ENCODE results near the gene LRRC8C.

LRRC8C gene

DNA sequence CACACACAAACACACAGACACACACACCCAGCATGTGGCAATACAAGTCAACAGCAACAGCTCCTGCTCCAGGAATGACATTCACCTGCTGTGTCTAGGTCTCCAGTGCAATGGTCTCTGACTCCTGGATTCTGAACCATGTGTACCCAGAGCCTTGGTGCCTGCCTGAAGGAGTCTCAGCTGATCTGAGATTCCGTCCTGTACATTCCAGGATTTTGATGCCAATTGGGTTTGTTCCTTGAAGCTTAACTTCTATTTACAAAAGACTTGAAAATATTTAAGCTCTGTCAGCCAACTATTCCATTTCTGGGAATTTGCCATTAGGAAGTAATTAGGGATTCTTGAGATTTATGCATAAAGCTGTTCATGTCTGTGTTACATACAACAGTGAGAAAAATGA lies 102.6 kb downstream of the LRRC8C start:
- Histone ChIP-seq H3F3A (ENCODE audit: low read depth) (no peaks in the 10 kb centered on the region), H3K4me2 (ENCODE audit: low read depth, low read length, poor library complexity, severe bottlenecking) (no peak overlapping the region), H3K9me2 (replicated peaks; ENCODE audit: low read depth, low read length) (no peaks in the 10 kb centered on the region), H3K9me3 (ENCODE audit: insufficient read depth, low read depth, low read length) (no peaks in the 10 kb centered on the region), H3K36me3 (ENCODE audit: insufficient read depth, low read length) (no peaks in the 10 kb centered on the region), H3K4me1 (ENCODE audit: insufficient read depth, low read length, poor library complexity, severe bottlenecking) (peaks cover 20% of the 10 kb centered on the region), H2AFZ (ENCODE audit: low read length) (no peak overlapping the region), H3K9ac (ENCODE audit: low read depth, low read length, poor library complexity, severe bottlenecking) (no peak overlapping the region), H4K20me1 (ENCODE audit: insufficient read depth, low read length, poor library complexity, severe bottlenecking) (no peaks in the 10 kb centered on the region), H3K79me2 (ENCODE audit: insufficient read depth, low read length) (no peaks in the 10 kb centered on the region), H3K27me3 (ENCODE audit: insufficient read depth, low read length, poor library complexity, severe bottlenecking) (no peaks in the 10 kb centered on the region), H3K4me3 (ENCODE audit: low read length, poor library complexity, severe bottlenecking) (no peak overlapping the region)
- TF ChIP-seq EZH2phosphoT487 (IDR thresholded peaks at IDR 0.05; ENCODE audit: borderline replicate concordance) = no peak
- TF ChIP-seq, protein P1, sequence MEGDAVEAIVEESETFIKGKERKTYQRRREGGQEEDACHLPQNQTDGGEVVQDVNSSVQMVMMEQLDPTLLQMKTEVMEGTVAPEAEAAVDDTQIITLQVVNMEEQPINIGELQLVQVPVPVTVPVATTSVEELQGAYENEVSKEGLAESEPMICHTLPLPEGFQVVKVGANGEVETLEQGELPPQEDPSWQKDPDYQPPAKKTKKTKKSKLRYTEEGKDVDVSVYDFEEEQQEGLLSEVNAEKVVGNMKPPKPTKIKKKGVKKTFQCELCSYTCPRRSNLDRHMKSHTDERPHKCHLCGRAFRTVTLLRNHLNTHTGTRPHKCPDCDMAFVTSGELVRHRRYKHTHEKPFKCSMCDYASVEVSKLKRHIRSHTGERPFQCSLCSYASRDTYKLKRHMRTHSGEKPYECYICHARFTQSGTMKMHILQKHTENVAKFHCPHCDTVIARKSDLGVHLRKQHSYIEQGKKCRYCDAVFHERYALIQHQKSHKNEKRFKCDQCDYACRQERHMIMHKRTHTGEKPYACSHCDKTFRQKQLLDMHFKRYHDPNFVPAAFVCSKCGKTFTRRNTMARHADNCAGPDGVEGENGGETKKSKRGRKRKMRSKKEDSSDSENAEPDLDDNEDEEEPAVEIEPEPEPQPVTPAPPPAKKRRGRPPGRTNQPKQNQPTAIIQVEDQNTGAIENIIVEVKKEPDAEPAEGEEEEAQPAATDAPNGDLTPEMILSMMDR (conservative IDR thresholded peaks at IDR 0.05; ENCODE audit: low read length) = no peak

DNA sequence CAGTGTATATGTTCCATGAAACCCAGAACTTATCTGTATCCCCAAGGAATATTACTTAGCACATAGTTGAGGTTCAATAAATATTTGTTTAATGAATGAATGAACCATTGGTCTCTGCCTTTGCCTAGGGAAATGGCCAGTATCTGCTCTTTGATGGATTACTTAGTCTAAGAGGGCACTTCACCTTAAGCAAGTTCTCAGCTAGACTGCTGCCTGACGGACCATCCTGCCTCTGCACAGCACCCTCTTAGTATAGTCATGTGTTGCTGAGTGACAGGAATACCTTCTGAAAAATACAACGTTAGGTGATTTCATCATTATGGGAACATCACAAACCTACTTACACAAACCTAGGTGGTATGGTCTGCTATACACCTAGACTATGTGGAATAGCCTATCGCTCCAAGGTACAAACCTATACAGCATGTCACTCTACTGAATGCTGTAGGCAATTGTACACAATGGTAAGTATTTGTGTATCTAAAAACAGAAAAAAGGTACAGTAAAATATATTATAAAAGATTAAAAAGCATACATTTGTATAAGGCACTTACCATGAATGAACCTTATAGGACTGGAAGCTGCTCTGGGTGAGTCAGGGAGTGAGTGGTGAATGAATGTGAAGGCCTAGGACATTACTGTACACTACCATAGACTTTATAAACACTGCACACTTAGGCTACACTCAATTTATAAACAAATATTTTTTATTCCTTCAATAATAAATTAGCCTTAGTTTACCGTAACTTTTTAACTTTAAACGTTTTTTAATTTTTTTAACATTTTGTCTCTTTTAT lies 104.2 kb downstream of the LRRC8C start:
- Histone ChIP-seq H3K27me3 (ENCODE audit: insufficient read depth, low read length, poor library complexity, severe bottlenecking) (no peaks in the 10 kb centered on the region), H2AFZ (ENCODE audit: low read length) (no peak overlapping the region), H4K20me1 (ENCODE audit: insufficient read depth, low read length, poor library complexity, severe bottlenecking) (no peaks in the 10 kb centered on the region), H3F3A (ENCODE audit: low read depth) (no peaks in the 10 kb centered on the region), H3K4me2 (ENCODE audit: low read depth, low read length, poor library complexity, severe bottlenecking) (no peak overlapping the region), H3K9ac (ENCODE audit: low read depth, low read length, poor library complexity, severe bottlenecking) (no peak overlapping the region), H3K4me1 (ENCODE audit: insufficient read depth, low read length, poor library complexity, severe bottlenecking) (peaks cover 23% of the 10 kb centered on the region), H3K9me3 (ENCODE audit: insufficient read depth, low read depth, low read length) (no peaks in the 10 kb centered on the region), H3K79me2 (ENCODE audit: insufficient read depth, low read length) (no peaks in the 10 kb centered on the region), H3K36me3 (ENCODE audit: insufficient read depth, low read length) (no peaks in the 10 kb centered on the region), H3K4me3 (ENCODE audit: low read length, poor library complexity, severe bottlenecking) (no peak overlapping the region), H3K9me2 (replicated peaks; ENCODE audit: low read depth, low read length) (no peaks in the 10 kb centered on the region)
- TF ChIP-seq EZH2phosphoT487 (IDR thresholded peaks at IDR 0.05; ENCODE audit: borderline replicate concordance) = no peak
- TF ChIP-seq, protein P1 (conservative IDR thresholded peaks at IDR 0.05; ENCODE audit: low read length) = no peak

DNA sequence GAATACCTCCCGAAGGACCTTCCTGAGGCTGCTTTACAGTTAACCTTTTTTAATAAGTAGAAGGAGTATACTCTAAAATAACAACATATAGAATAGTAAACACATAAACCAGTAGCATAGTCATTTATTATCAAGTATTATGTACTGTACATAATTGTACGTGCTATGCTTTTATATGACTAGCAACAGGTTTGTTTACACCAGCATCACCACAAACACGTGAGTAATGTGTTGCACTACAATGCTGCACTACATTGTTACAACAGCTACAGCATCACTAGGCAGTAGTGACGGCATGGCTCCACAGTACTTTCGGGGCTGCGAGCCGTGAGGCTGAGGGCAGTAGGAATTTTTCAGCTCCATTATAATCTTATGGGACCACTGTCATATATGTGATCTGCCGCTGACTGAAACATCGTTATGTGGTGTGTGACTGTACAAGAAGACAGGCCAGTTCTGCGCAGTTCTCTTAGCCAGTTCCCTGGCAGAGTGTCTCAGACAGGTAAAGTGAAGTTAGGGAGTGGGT lies 105.1 kb downstream of the LRRC8C start:
- Histone ChIP-seq H4K20me1 (ENCODE audit: insufficient read depth, low read length, poor library complexity, severe bottlenecking) (no peaks in the 10 kb centered on the region), H3K27me3 (ENCODE audit: insufficient read depth, low read length, poor library complexity, severe bottlenecking) (no peaks in the 10 kb centered on the region), H3K79me2 (ENCODE audit: insufficient read depth, low read length) (no peaks in the 10 kb centered on the region), H3K4me3 (ENCODE audit: low read length, poor library complexity, severe bottlenecking) (no peak overlapping the region), H3K4me1 (ENCODE audit: insufficient read depth, low read length, poor library complexity, severe bottlenecking) (peaks cover 22% of the 10 kb centered on the region), H3K9me2 (replicated peaks; ENCODE audit: low read depth, low read length) (no peaks in the 10 kb centered on the region), H3K9me3 (ENCODE audit: insufficient read depth, low read depth, low read length) (no peaks in the 10 kb centered on the region), H3K4me2 (ENCODE audit: low read depth, low read length, poor library complexity, severe bottlenecking) (no peak overlapping the region), H3F3A (ENCODE audit: low read depth) (no peaks in the 10 kb centered on the region), H3K9ac (ENCODE audit: low read depth, low read length, poor library complexity, severe bottlenecking) (no peak overlapping the region), H2AFZ (ENCODE audit: low read length) (no peak overlapping the region), H3K36me3 (ENCODE audit: insufficient read depth, low read length) (no peaks in the 10 kb centered on the region)
- TF ChIP-seq EZH2phosphoT487 (IDR thresholded peaks at IDR 0.05; ENCODE audit: borderline replicate concordance) = no peak
- TF ChIP-seq, protein P1 (conservative IDR thresholded peaks at IDR 0.05; ENCODE audit: low read length) = no peak
